GM18498 (cell line): ENCODE data around the gene STAM.

Experiments
- ATAC-seq: cut with Tn5 transposase; IDR thresholded peaks from one replicate; pipeline ENCODE4 v1.9.1; 2021; ENCODE audit warnings: mild to moderate bottlenecking, moderate library complexity; ENCODE audit not compliant: unreplicated experiment

The STAM gene

DNA sequence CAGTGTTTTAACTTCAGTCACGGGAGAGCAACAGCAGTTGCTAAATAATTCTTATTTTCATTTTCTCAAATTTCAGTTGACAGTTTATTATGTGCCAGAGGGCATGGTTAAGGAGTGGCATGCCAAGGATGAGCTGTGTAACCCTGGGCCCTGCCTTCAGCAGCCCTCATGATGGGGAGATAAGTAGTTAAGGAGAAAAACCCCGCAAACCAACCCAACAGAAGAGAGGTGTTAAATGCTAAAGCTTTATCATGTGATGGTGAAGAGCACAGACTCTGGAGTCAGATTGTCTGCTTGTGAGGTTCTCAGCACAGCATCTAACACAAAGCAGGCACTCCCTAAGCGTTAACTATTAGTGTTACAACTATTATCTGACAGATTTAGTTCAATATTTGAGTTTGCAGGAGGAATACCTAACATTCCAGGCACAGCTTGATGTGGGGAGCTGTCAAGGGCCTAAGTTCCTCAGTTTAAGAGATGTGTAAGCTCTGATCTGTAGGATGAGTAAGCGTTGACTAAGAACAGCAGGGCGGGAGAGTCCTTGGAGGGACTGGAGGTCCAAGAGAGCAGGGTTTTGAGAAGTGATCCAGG, 29.6 kb downstream of the STAM start:
- ATAC-seq, result no peak

DNA sequence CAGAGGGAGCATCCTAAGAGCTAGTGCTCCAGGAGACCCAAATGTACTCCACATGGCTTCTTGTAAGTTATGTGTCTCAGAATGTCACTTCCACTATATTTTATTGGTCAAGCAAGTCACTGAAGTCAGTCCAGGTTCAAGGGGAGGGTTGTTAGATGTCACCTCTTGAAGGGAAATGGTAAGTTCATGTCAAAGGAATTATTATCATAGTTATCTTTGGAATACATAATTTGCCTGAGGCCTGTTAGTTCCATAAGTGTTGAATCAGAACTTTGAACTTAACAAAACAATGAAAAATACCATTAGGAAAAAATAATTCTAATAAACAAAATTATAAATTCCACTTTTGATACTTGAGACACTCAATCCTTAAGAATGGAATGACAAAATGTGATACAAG, 30.6 kb downstream of the STAM start:
- no peak for ATAC-seq

DNA sequence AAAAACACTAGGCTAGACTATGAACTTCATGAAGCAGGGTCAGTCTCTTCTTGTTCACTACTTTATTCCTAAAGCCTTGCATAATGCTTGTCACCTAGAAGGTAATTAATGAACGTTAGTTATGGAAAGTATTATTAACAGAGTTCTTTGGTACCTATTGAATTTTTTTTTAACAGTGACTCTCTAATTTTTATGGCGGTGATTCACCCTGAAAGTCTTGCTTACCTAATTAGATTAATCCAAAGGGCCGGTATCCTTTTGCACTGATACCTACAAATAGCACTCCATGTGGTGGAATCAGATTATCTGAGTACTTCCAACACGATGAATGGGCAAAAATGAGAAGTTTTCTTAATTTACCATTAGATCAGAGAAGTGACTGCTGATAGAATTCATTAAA, 31.7 kb downstream of the STAM start:
- no peak for ATAC-seq

DNA sequence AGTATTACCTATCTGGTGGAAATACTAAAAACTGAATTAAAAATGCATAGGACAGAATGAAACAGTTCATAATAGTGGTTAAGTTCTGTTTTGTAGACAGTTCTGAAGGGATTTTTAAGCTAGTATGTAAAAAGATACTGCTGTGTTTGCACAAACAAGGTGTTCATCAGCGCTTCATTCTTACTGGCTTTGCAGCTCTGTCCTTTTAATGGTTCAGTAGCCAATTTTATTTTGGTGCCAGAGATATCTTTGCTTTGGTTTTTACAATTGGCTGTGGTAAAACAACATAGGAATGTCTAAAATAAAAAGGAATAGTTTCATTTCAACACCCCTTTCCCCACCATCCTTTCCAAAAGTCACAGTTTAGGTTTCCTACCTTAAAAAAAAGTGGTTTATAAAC, 33.0 kb downstream of the STAM start:
- ATAC-seq, result no peak

DNA sequence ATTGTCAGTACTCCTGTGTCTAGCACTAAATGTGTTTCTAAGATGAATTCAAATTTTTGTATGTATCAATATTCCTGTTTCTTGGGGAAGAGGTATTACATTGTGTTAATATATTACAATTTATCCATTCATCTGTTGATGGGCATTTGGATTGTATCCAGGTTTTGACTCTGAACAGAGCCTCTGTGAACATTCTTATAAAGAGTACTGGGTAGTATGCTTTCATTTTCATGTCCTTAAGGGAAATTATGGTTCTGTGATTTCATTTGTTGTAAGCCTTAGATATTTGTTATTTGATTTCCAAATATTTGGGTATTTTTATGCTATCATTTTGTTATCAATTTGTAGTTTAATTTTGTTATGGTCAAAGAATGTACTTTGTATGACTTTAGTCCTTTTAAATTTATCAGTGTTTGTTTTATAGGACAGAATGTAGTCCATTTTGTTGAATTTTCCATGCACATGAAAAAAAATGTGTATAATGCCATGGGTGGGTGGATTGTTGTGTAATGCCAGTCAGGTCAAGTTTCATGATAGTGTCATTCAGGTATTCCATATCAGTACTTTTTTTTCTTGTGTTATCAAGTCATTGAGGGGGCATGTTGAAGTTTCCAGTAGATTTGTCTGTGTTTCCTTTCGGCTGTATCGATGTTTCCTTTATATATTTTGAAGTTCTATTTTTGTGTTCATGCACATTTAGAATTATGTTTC, 38.4 kb downstream of the STAM start:
- no peak for ATAC-seq

DNA sequence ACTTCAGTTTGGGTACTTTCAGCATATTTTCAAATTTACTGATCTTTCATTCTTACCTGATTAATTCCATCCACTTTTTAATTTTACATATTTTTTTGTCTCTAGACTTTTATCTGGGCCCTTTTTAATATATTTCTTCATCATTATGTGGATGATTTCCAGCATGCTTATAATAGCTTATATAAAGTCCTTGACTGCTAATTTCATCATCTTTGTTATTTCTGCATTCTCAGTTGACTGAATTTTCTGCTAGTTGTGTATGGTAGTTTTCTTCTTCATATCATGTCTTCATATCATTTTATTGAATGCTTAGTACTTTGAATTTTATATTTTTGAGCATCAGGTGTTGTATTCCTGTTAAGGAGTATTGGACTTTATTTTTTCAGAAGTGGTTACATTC, 39.6 kb downstream of the STAM start:
- ATAC-seq, result no peak

DNA sequence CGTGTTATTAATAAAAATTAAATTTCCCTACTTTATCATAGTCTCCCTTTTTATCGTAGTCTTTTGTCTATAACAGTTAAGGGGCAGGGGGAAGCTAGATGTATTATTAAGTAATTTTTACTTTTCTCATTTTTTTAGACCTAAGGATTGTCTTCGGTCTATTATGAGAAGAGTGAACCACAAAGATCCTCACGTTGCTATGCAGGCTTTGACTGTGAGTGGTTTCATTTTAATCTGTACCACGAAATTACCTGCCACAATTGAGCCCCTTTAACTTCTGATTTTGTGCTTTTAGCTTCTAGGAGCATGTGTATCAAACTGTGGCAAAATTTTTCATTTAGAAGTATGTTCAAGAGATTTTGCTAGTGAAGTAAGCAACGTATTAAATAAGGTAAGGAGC, 40.6 kb downstream of the STAM start:
- ATAC-seq, result peak; percentile 60

DNA sequence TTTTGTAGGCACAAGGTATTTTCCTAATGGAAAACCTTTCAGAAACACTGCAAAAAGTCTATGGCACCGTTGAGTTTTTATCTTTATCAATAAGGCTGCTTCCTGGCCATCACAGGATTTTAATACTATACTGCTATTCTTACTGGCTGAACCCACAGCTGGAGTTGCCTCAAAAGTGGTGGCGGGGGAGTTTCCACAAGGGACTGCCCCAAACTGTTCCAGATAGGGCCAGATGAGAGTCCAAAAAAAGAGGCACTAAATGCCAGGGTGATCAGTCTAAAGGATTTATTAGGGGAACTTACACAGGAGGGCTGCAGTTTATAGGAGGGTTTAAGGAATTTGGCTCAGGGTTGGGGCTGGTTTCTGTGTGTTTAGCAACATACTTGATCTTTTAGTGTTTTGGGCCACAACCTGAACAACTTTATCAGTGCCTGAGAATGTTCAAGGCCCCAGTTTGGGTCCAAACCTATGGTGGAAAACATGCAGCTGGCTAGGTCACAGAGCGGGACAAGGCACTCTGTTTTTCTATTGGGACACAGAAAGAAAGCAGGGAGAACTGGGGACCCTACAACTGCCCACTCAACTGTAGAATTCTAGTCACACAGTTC, 41.4 kb downstream of the STAM start:
- ATAC-seq, result peak; percentile 64

DNA sequence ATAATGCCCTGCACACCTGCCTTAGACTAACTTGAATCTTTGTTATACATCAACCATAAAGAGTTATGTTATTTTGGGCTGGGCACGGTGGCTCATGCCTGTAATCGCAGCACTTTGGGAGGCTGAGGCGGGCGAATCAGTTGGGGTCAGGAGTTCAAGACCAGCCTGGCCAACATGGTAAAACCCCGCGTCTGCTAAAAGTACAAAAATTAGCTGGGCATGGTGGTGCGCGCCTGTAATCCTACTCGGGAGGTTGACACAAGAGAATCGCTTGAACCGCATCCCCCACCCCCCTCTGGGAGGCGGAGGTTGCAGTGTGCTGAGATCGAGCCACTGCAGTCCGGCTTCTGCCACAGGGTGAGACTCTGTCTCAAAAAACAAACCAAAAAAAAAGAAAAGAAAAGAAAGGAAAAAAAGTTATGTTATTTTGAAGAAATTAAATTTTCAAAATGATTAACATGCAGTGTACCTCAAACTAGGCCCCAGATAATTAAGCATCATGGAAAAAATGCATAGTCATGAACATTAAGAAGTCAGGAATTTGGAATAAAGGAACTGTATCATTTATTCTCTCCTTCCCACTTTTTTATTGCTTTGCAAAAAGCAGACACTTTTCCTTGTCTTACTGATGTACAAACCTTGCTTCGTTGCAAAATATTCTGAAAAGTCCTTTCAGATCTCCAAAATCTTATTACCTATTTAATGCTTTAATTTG, 43.3 kb downstream of the STAM start:
- ATAC-seq, result no peak

DNA sequence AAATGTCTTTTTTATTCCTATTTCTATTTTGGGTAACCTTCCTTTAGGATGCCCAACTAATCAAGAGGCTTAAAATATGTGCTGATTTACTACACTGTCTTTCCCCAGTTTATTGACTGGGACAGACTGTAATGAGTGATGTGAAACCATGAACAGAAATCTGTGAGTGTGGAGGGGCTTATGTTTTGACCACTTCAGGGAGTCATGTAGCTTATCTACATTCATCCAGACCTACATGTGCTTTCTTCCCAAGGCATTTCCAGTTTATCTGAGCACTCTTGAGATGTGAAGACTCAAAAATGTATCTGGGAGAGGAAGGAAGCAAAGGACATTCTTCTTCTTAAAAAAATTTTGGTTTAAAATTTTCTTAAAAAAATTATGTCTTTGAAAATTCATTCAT, 45.2 kb downstream of the STAM start:
- ATAC-seq, result no peak

DNA sequence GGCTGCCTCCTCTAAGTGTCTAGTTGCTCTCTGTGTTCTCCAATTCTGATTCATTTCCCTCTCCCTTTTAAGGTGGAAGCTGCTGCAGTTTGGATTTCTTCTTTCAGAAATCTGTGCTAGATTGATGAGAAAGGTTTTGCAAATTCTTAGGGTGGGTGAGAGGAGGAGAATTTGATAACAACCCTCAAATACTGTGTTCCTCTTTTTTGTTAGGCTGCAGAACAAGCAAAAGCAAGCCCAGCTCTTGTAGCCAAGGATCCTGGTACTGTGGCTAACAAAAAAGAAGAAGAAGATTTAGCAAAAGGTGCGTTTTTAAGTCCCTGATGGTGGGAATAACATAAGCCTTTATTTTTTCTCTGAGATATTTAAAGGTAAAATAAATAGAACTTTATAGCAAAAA, 49.1 kb downstream of the STAM start:
- ATAC-seq, result no peak

DNA sequence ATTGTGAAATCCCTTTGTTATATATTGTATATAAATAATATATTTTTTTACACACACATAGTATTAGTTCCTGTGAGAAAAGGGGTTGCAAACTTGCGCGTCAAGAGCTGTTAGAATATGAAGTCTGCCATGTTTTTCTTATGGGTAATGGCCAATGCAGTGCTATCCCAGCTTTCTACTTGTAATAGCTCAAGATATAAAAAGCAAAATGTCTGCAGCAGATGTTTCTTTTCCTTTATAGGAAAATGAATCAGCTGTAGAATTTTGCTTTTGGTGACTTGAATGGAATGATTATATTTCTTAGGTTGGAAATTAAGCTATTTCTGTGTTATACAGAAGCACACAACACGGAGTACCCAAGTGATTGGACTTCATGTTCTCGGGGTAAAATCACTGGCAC, 54.7 kb downstream of the STAM start:
- ATAC-seq, result no peak

DNA sequence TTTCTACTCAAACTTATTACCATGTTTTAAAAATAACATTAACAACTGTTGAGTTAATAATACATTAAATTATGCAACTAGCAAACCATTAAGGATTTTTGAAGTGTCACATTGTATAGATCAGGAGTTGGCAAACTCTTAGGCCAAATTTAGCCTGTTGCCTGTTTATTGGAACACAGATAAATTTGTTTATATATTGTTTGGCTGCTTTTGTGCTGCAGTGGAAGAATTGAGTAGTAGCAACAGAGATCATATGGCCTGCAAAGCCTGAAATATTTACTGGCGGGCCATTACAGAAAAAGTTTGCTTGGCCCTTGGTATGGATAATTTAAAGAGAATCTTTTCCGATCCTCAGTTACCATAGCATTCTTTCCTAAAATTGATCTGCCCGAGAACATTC, 57.4 kb downstream of the STAM start:
- ATAC-seq, result no peak

DNA sequence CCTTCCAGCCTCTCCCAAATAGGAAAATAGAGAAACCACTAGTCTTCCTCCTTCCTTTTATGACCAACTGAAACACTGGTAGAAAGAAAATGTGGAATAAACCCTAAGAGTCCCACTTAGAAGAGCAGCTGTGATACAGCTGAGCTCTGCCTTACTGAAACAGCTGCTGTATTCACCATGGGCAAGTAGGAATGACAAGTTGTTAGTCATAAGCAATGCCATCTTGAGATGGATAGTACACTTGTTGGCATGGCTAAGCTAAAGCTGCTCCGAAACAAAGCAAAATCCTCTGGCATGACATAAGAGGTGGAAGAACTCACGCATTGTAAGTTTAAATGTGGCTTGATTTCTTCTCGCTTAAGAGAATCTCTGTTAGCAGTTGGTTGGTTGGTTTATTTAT, 59.8 kb downstream of the STAM start:
- ATAC-seq, result no peak

DNA sequence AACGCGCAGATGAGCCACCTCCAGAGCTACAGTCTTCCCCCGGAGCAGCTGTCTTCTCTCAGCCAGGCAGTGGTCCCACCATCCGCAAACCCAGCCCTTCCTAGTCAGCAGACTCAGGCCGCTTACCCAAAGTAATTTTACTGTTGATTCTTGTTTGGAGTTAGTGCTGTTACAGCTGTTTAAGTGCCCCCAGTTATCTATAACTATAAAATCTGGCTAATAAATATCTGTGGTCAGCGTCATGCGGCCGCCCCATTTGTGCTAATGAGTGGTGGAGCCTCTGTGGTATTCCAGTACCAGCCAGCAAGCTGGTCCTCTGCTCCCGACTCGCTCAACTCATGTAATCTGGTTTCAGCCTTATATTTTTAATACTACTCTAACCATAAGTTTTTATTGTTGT, 64.9 kb downstream of the STAM start:
- ATAC-seq, result no peak

DNA sequence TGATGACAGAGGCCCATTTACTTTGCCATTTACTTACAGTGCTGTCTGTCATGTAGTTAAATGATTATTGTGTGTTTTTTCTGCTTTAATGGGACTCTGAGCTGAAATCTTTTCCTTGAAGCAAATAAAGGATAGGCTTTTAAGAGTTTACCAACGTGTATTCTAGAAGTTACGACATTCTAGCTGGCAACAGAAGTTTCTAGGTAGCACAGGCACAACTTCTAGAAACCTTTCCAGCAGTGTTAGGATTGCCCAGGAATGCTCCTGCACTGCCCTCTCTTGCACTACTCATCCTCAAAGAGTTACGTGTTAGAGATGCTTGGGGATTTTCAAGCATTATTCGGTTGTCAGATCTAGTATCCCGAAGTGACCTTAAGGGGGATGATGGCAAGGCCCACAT, 65.5 kb downstream of the STAM start:
- ATAC-seq, result no peak

DNA sequence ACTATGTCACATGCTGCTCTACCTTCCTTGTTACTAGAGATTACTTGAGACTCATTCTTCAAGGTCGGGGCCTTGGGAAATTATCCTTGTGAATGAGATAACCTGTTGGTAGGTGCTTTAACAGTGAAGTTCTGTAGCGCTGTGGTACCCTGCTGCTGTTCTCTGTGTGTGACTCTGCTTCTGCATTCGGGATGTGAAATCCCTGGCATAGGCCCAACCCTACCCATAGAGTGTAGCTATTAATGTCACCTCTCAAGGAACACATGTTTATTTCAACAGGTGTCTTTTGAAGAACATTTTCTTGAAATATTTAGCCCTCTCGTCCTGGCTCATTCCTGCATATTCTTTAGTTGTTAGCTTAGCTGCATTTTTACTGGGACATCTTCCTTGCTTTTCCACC, 66.2 kb downstream of the STAM start:
- no peak for ATAC-seq

DNA sequence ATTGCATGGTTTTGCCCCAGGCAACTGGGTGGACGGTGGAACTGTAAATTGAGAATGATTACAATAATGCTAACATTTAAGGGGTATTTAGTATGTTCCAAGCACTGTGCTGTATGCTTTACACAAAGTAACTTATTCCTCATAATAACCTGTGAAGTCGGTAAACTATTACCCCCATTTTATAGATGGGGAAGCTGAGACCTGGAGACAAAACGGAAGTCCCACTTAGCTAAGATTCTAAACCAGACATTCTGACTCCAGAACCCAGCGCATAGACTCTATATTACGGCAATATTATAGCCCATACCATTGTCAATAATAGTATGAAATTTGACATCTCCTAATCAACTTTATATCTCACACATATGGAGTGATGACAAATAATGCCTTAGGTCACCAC, 68.1 kb downstream of the STAM start:
- no peak for ATAC-seq

DNA sequence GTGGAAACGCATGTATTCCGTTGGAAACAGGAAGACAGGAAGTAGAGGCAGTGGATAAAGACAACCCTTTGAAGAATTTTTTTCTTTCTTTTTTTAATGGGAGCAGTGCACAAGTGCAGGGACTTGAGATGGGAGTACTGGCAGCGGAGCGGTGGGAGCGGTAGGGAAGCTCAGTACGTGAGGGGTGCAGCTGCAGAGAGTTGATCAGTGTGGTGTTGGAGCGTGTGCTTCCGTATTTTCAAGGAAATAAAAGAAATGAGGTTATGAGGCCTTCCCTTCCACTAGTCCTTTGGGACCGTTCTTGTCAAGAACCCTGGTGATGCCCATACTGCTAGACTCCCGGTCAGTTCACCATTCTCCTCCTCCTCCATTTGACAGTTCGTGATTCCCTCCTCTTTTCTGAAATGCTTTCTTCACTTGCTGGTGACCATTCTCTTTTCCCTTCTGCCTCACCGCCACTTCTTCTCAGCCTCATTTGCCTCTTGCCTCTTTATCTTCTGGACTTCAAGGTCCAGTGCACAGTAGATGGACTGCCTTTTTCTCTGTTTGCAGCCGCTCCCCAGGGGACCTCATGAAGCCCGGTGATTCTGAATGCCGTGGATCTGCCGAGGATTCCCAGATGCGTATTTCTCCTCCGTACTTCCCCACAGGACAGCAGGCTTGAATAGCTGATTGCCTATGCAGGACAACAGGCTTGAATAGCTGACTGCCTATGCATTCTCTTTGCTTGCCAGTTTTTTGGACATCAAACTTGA, 68.9 kb downstream of the STAM start:
- no peak for ATAC-seq

DNA sequence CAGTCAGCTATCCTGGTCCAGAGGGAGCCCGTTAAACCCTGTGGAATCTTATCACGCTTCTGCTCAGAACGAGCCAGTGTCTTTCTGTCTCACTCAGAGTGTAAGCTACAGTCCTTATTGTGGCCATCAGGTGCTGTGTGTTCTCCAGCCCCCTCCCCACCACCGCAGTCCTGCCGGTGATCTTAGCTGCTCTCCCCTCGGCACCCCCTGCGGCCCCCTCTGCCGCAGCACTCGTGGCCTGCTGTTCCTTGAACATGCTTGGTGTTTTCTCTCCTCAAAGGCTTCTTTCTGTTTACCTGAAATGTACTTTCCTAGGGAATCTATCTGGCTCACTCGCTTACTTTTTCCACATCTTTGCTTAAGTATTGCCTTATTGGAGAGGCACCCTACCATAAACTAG, 69.8 kb downstream of the STAM start:
- ATAC-seq, result no peak

DNA sequence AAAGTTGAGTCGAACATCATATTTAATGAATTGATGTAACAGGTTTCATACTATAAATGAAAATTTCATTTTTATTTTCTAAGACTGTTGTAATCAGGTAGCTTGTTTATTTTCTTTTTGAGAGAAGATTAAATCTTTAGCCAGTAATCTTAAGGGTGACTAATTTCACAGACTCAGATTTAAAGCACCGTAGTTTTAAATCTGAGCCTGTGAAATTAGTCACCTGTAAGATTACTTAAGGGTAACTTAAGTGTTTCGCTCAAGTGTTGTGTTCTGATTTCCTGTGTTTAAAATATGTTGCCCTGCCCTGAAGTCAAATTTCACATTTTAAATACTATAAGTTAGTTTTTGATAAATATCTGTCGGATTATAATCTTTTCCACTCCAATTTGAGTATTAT, 72.2 kb downstream of the STAM start:
- ATAC-seq, result no peak
